BE2C (cell line): ENCODE results near the gene GALP.

ENCODE experiments used
- DNase-seq: peaks from one replicate; pipeline ENCODE4 v3.0.0-alpha.2; 2020
- H3K27me3 ChIP-seq: fragments of 250-450 bp; sonication (Bioruptor Pico); 2 replicates; pipeline ENCODE4 v1.5.1; 2020; ENCODE audit warnings: mild to moderate bottlenecking
- H3K36me3 ChIP-seq: fragments of 250-450 bp; sonication (Bioruptor Pico); 2 replicates; pipeline ENCODE4 v1.5.1; 2020; ENCODE audit warnings: mild to moderate bottlenecking
- H3K4me1 ChIP-seq: fragments of 250-450 bp; sonication (Bioruptor Pico); 2 replicates; pipeline ENCODE4 v1.5.1; 2020
- H3K4me3 ChIP-seq: 2 replicates; pipeline ENCODE4 v1.5.1; 2011; ENCODE audit warnings: low read depth, low read length
- H3K9me3 ChIP-seq: fragments of 250-450 bp; sonication (Bioruptor Pico); 2 replicates; pipeline ENCODE4 v1.5.1; 2020
- CTCF ChIP-seq: IDR thresholded peaks from 2 replicates; pipeline ENCODE4 v1.5.1; 2012; ENCODE audit warnings: mild to moderate bottlenecking, low read depth, low read length

The GALP gene

GRCh38 chr19:56161534-56161933 is 14.3 kb upstream of the GALP start:
- no peak for DNase-seq
- Histone ChIP-seq H3K4me1 (no peaks in the 10 kb centered on the region), H3K9me3 (no peaks in the 10 kb centered on the region), H3K36me3 (peaks cover 12% of the 10 kb centered on the region), H3K4me3 (no peak overlapping the region), H3K27me3 (no peaks in the 10 kb centered on the region)
- no peak for TF ChIP-seq CTCF

GRCh38 chr19:56162258-56162657 is 13.6 kb upstream of the GALP start:
- TF ChIP-seq CTCF = no peak
- Histone ChIP-seq H3K27me3 (no peaks in the 10 kb centered on the region), H3K4me3 (no peak overlapping the region), H3K36me3 (peaks cover 10% of the 10 kb centered on the region), H3K9me3 (no peaks in the 10 kb centered on the region), H3K4me1 (no peaks in the 10 kb centered on the region)
- no peak for DNase-seq

GRCh38 chr19:56163097-56163496 is 12.7 kb upstream of the GALP start:
- H3K36me3 ChIP-seq = peaks cover 7% of the 10 kb centered on the region
- no peaks in the 10 kb centered on the region for H3K4me1 ChIP-seq
- TF ChIP-seq CTCF = no peak
- no peaks in the 10 kb centered on the region for H3K27me3 ChIP-seq
- no peaks in the 10 kb centered on the region for H3K9me3 ChIP-seq
- no peak overlapping the region for H3K4me3 ChIP-seq
- no peak for DNase-seq

GRCh38 chr19:56167064-56167578 is 8.7 kb upstream of the GALP start:
- H3K4me1 ChIP-seq = no peaks in the 10 kb centered on the region
- DNase-seq = no peak
- no peaks in the 10 kb centered on the region for H3K36me3 ChIP-seq
- no peak overlapping the region for H3K4me3 ChIP-seq
- H3K27me3 ChIP-seq = no peaks in the 10 kb centered on the region
- H3K9me3 ChIP-seq = no peaks in the 10 kb centered on the region
- no peak for TF ChIP-seq CTCF

- Histone ChIP-seq H3K36me3 (no peaks in the 10 kb centered on the region), H3K4me1 (no peaks in the 10 kb centered on the region), H3K9me3 (no peaks in the 10 kb centered on the region), H3K4me3 (no peak overlapping the region), H3K27me3 (peaks cover 11% of the 10 kb centered on the region; the same call in 1 of the 2 replicates)
- no peak for TF ChIP-seq CTCF
- no peak for DNase-seq
These were observed 5.5 kb upstream of the GALP start for GRCh38 chr19:56170261-56170660.

- no peak for TF ChIP-seq CTCF
- Histone ChIP-seq H3K4me3 (no peak overlapping the region), H3K27me3 (peaks cover 22% of the 10 kb centered on the region), H3K36me3 (no peaks in the 10 kb centered on the region), H3K4me1 (no peaks in the 10 kb centered on the region), H3K9me3 (no peaks in the 10 kb centered on the region)
- DNase-seq = no peak
These were observed 1.7 kb upstream of the GALP start for GRCh38 chr19:56174086-56174485.
